GM23338 (cell line): ENCODE results near the gene NHLRC4. TPM values are rescaled to one million over a fixed set of nuclear protein-coding genes. Genes with fewer than 3 reads are reported as not detected.

ENCODE experiments used
- ATAC-seq: fragments of 200-7000 bp; cut with Tn5 transposase; 3 replicates; pipeline ENCODE4 v1.9.1; 2020
- DNase-seq: peaks from one replicate; pipeline ENCODE4 v3.0.0-alpha.2; 2015; ENCODE audit warnings: low spot score
- H2AFZ ChIP-seq: fragments of 200-600 bp; sonication (generic); 2 replicates; pipeline ENCODE4 v1.8.0; 2016; ENCODE audit warnings: antibody characterized with exemption, mild to moderate bottlenecking, moderate library complexity
- H3F3A ChIP-seq: fragments of 200-600 bp; sonication (generic); replicated peaks from 2 replicates; pipeline ENCODE4 v1.8.0; 2017; ENCODE audit warnings: antibody characterized with exemption, mixed run types, low read depth
- H3K27ac ChIP-seq: fragments of 200-600 bp; sonication (generic); 2 replicates; pipeline ENCODE4 v1.6.1; 2016; ENCODE audit warnings: low read depth
- H3K27me3 ChIP-seq: fragments of 200-600 bp; sonication (generic); 2 replicates; pipeline ENCODE4 v1.8.0; 2016; ENCODE audit warnings: mild to moderate bottlenecking, mixed run types, moderate library complexity; ENCODE audit not compliant: insufficient read depth
- H3K36me3 ChIP-seq: fragments of 200-600 bp; sonication (generic); 2 replicates; pipeline ENCODE4 v1.8.0; 2016; ENCODE audit warnings: mild to moderate bottlenecking; ENCODE audit not compliant: insufficient read depth
- H3K4me1 ChIP-seq: fragments of 200-600 bp; sonication (generic); 2 replicates; pipeline ENCODE4 v1.8.0; 2016; ENCODE audit warnings: mild to moderate bottlenecking, moderate library complexity; ENCODE audit not compliant: insufficient read depth
- H3K4me2 ChIP-seq: fragments of 200-600 bp; sonication (generic); 2 replicates; pipeline ENCODE4 v1.7.1; 2017; ENCODE audit warnings: mixed run types
- H3K4me3 ChIP-seq: fragments of 200-600 bp; sonication (generic); 2 replicates; pipeline ENCODE4 v1.6.1; 2016; ENCODE audit warnings: mixed run types
- H3K79me2 ChIP-seq: fragments of 200-600 bp; sonication (generic); replicated peaks from 2 replicates; pipeline ENCODE4 v1.8.0; 2017; ENCODE audit warnings: mild to moderate bottlenecking; ENCODE audit not compliant: insufficient read depth
- H3K9me2 ChIP-seq: fragments of 200-600 bp; sonication (generic); 2 replicates; pipeline ENCODE4 v1.8.0; 2017; ENCODE audit not compliant: insufficient read depth
- H4K20me1 ChIP-seq: fragments of 200-600 bp; sonication (generic); replicated peaks from 2 replicates; pipeline ENCODE4 v1.8.0; 2017; ENCODE audit warnings: mild to moderate bottlenecking; ENCODE audit not compliant: insufficient read depth
- H3K27ac Mint-ChIP-seq: 2 replicates; pipeline ENCODE4 v1.8.0; 2020; ENCODE audit warnings: inconsistent platforms, mild to moderate bottlenecking, moderate library complexity, mixed read lengths
- H3K27me3 Mint-ChIP-seq: 3 replicates; pipeline ENCODE4 v1.8.0; 2022; ENCODE audit warnings: low read depth, mild to moderate bottlenecking, moderate library complexity, mixed read lengths, inconsistent platforms; ENCODE audit not compliant: insufficient read depth, poor library complexity
- H3K36me3 Mint-ChIP-seq: 3 replicates; pipeline ENCODE4 v1.8.0; 2021; ENCODE audit warnings: low read depth, mild to moderate bottlenecking, inconsistent platforms, moderate library complexity, mixed read lengths
- H3K4me1 Mint-ChIP-seq: 3 replicates; pipeline ENCODE4 v1.8.0; 2020; ENCODE audit warnings: mild to moderate bottlenecking, inconsistent platforms, mixed read lengths
- H3K4me3 Mint-ChIP-seq: 3 replicates; pipeline ENCODE4 v1.8.0; 2021; ENCODE audit warnings: moderate library complexity, mild to moderate bottlenecking, inconsistent platforms, mixed read lengths
- H3K9me3 Mint-ChIP-seq: 3 replicates; pipeline ENCODE4 v1.8.0; 2020; ENCODE audit warnings: moderate library complexity, mild to moderate bottlenecking, inconsistent platforms, mixed read lengths
- CREB1 ChIP-seq: fragments of 250-450 bp; sonication (Bioruptor Pico); IDR thresholded peaks from 2 replicates; pipeline ENCODE4 v1.5.0; 2020; ENCODE audit warnings: low read depth, mild to moderate bottlenecking, moderate library complexity
- ETS1 ChIP-seq: IDR thresholded peaks from 2 replicates; pipeline ENCODE4 v1.6.1; 2016; ENCODE audit warnings: antibody characterized with exemption
- EZH2 ChIP-seq: fragments of 200-600 bp; sonication (generic); IDR thresholded peaks from one replicate; pipeline ENCODE4 v1.8.0; 2017; ENCODE audit warnings: antibody characterized with exemption, mild to moderate bottlenecking, low read depth; ENCODE audit not compliant: unreplicated experiment
- EZH2phosphoT487 ChIP-seq: fragments of 200-600 bp; sonication (generic); IDR thresholded peaks from one replicate; pipeline ENCODE4 v1.8.1; 2018; ENCODE audit warnings: antibody characterized with exemption; ENCODE audit not compliant: unreplicated experiment
- JUNB ChIP-seq: IDR thresholded peaks from one replicate; pipeline ENCODE4 v1.6.1; 2016; ENCODE audit warnings: antibody characterized with exemption; ENCODE audit not compliant: unreplicated experiment
- STAT1 ChIP-seq: IDR thresholded peaks from one replicate; pipeline ENCODE4 v1.6.1; 2016; ENCODE audit warnings: antibody characterized with exemption; ENCODE audit not compliant: unreplicated experiment
- ZNF114 ChIP-seq: fragments of 250-450 bp; sonication (Bioruptor Pico); IDR thresholded peaks from 2 replicates; pipeline ENCODE4 v1.5.0; 2020; ENCODE audit warnings: mild to moderate bottlenecking, moderate library complexity
- ZNF331 ChIP-seq: fragments of 250-450 bp; sonication (Bioruptor Pico); IDR thresholded peaks from 2 replicates; pipeline ENCODE4 v1.5.0; 2020; ENCODE audit warnings: low read depth, mild to moderate bottlenecking, moderate library complexity
- polyA plus RNA-seq: library from polyadenylated mRNA; unstranded; fragments of >200 nt; fragmentation: Nextera tagmentation; extraction: Ambion mirVana; gene quantifications from 2 replicates; pipeline ENCODE4 v1.2.1, GENCODE V29; 2016
- total RNA-seq: library from RNA; depleted of rRNA; stranded (reverse); fragments of >200 nt; shearing (Covaris generic); gene quantifications from 2 replicates; pipeline ENCODE4 v1.2.3, GENCODE V29; 2014
- TF ChIP-seq, protein P1 (sequence below): fragments of 250-450 bp; sonication (Bioruptor Pico); IDR thresholded peaks from 2 replicates; pipeline ENCODE4 v1.5.0; 2020; ENCODE audit warnings: mild to moderate bottlenecking, moderate library complexity
- TF ChIP-seq, protein P2 (sequence below): IDR thresholded peaks from one replicate; pipeline ENCODE4 v1.6.1; 2018; ENCODE audit warnings: antibody characterized with exemption; ENCODE audit not compliant: unreplicated experiment
- TF ChIP-seq, protein P3 (sequence below), 2 experiments: fragments of 200-600 bp in 1 of 2; sonication (generic) in 1 of 2; conservative IDR thresholded peaks; 2 replicates each; pipeline versions ENCODE4 v1.5.1 to v1.6.1; 2016 to 2017; ENCODE audit warnings: antibody characterized with exemption in 2 of 2, low read depth in 2 of 2, mild to moderate bottlenecking in 2 of 2, moderate library complexity in 1 of 2

Gene NHLRC4
- total and polyA plus RNA-seq, 2 experiments from 2014 or later, result 0.47 to 0.80 TPM

- no peaks in the 10 kb centered on the region for H3K9me2 ChIP-seq
- Mint-ChIP-seq H3K9me3 (no peaks in the 10 kb centered on the region), H3K27ac (no peak overlapping the region), H3K4me3 (no peak overlapping the region), H3K4me1 (no peaks in the 10 kb centered on the region), H3K36me3 (no peaks in the 10 kb centered on the region), H3K27me3 (peaks cover 14% of the 10 kb centered on the region)
- DNase-seq (no peak), ATAC-seq (no peak)
- H3K36me3 ChIP-seq, result no peaks in the 10 kb centered on the region
- no peaks in the 10 kb centered on the region for H3K79me2 ChIP-seq
- no peaks in the 10 kb centered on the region for H4K20me1 ChIP-seq
- H2AFZ ChIP-seq, result no peak overlapping the region
- H3K4me1 ChIP-seq, result peaks cover 10% of the 10 kb centered on the region; the same call in 1 of the 2 replicates
- H3K27me3 ChIP-seq, result peaks cover 34% of the 10 kb centered on the region
- no peak overlapping the region for H3K4me3 ChIP-seq
- no peak overlapping the region for H3K4me2 ChIP-seq
- TF ChIP-seq, protein P1, sequence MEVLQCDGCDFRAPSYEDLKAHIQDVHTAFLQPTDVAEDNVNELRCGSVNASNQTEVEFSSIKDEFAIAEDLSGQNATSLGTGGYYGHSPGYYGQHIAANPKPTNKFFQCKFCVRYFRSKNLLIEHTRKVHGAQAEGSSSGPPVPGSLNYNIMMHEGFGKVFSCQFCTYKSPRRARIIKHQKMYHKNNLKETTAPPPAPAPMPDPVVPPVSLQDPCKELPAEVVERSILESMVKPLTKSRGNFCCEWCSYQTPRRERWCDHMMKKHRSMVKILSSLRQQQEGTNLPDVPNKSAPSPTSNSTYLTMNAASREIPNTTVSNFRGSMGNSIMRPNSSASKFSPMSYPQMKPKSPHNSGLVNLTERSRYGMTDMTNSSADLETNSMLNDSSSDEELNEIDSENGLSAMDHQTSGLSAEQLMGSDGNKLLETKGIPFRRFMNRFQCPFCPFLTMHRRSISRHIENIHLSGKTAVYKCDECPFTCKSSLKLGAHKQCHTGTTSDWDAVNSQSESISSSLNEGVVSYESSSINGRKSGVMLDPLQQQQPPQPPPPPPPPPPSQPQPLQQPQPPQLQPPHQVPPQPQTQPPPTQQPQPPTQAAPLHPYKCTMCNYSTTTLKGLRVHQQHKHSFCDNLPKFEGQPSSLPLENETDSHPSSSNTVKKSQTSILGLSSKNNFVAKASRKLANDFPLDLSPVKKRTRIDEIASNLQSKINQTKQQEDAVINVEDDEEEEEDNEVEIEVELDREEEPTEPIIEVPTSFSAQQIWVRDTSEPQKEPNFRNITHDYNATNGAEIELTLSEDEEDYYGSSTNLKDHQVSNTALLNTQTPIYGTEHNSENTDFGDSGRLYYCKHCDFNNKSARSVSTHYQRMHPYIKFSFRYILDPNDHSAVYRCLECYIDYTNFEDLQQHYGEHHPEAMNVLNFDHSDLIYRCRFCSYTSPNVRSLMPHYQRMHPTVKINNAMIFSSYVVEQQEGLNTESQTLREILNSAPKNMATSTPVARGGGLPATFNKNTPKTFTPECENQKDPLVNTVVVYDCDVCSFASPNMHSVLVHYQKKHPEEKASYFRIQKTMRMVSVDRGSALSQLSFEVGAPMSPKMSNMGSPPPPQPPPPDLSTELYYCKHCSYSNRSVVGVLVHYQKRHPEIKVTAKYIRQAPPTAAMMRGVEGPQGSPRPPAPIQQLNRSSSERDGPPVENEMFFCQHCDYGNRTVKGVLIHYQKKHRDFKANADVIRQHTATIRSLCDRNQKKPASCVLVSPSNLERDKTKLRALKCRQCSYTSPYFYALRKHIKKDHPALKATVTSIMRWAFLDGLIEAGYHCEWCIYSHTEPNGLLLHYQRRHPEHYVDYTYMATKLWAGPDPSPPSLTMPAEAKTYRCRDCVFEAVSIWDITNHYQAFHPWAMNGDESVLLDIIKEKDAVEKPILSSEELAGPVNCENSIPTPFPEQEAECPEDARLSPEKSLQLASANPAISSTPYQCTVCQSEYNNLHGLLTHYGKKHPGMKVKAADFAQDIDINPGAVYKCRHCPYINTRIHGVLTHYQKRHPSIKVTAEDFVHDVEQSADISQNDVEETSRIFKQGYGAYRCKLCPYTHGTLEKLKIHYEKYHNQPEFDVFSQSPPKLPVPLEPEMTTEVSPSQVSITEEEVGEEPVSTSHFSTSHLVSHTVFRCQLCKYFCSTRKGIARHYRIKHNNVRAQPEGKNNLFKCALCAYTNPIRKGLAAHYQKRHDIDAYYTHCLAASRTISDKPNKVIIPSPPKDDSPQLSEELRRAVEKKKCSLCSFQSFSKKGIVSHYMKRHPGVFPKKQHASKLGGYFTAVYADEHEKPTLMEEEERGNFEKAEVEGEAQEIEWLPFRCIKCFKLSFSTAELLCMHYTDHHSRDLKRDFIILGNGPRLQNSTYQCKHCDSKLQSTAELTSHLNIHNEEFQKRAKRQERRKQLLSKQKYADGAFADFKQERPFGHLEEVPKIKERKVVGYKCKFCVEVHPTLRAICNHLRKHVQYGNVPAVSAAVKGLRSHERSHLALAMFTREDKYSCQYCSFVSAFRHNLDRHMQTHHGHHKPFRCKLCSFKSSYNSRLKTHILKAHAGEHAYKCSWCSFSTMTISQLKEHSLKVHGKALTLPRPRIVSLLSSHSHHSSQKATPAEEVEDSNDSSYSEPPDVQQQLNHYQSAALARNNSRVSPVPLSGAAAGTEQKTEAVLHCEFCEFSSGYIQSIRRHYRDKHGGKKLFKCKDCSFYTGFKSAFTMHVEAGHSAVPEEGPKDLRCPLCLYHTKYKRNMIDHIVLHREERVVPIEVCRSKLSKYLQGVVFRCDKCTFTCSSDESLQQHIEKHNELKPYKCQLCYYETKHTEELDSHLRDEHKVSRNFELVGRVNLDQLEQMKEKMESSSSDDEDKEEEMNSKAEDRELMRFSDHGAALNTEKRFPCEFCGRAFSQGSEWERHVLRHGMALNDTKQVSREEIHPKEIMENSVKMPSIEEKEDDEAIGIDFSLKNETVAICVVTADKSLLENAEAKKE (CRISPR knock-in tag), result no peak
- TF ChIP-seq, protein P2, sequence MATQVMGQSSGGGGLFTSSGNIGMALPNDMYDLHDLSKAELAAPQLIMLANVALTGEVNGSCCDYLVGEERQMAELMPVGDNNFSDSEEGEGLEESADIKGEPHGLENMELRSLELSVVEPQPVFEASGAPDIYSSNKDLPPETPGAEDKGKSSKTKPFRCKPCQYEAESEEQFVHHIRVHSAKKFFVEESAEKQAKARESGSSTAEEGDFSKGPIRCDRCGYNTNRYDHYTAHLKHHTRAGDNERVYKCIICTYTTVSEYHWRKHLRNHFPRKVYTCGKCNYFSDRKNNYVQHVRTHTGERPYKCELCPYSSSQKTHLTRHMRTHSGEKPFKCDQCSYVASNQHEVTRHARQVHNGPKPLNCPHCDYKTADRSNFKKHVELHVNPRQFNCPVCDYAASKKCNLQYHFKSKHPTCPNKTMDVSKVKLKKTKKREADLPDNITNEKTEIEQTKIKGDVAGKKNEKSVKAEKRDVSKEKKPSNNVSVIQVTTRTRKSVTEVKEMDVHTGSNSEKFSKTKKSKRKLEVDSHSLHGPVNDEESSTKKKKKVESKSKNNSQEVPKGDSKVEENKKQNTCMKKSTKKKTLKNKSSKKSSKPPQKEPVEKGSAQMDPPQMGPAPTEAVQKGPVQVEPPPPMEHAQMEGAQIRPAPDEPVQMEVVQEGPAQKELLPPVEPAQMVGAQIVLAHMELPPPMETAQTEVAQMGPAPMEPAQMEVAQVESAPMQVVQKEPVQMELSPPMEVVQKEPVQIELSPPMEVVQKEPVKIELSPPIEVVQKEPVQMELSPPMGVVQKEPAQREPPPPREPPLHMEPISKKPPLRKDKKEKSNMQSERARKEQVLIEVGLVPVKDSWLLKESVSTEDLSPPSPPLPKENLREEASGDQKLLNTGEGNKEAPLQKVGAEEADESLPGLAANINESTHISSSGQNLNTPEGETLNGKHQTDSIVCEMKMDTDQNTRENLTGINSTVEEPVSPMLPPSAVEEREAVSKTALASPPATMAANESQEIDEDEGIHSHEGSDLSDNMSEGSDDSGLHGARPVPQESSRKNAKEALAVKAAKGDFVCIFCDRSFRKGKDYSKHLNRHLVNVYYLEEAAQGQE, result no peak
- no peak for TF ChIP-seq EZH2
- TF ChIP-seq EZH2phosphoT487, result no peak
- TF ChIP-seq, protein P3, sequence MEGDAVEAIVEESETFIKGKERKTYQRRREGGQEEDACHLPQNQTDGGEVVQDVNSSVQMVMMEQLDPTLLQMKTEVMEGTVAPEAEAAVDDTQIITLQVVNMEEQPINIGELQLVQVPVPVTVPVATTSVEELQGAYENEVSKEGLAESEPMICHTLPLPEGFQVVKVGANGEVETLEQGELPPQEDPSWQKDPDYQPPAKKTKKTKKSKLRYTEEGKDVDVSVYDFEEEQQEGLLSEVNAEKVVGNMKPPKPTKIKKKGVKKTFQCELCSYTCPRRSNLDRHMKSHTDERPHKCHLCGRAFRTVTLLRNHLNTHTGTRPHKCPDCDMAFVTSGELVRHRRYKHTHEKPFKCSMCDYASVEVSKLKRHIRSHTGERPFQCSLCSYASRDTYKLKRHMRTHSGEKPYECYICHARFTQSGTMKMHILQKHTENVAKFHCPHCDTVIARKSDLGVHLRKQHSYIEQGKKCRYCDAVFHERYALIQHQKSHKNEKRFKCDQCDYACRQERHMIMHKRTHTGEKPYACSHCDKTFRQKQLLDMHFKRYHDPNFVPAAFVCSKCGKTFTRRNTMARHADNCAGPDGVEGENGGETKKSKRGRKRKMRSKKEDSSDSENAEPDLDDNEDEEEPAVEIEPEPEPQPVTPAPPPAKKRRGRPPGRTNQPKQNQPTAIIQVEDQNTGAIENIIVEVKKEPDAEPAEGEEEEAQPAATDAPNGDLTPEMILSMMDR (conservative IDR thresholded peaks at IDR 0.05; ENCODE audit: low read depth in 2 of 2), result no peak
- no peak for TF ChIP-seq STAT1
- TF ChIP-seq ETS1, result no peak
- TF ChIP-seq ZNF114, result no peak
- no peak for TF ChIP-seq CREB1
- no peak for TF ChIP-seq ZNF331 (CRISPR knock-in tag)
- no peak for TF ChIP-seq JUNB
- no peak overlapping the region for H3K27ac ChIP-seq
- H3F3A ChIP-seq, result 0 out of 2 replicates have a peak, but pooled peaks cover 2% of the 10 kb centered on the region
These were observed 4.6 kb upstream of the NHLRC4 start for GRCh38 chr16:561957-562938.
